Gastroesophageal sphincter (tissue), 4 donors: ENCODE results near the gene CLASP1. TPM values are rescaled to one million over a fixed set of nuclear protein-coding genes. Genes with fewer than 3 reads are reported as not detected.

Experiments used
- ATAC-seq: fragments of 150-250 bp; one replicate; pipeline ENCODE4 v1.9.1; 2016; ENCODE audit warnings: mild to moderate bottlenecking, moderate library complexity
- H3K27ac ChIP-seq, 4 donors: fragments of 200-600 bp; sonication (generic) in 3 of 4; 1 replicate in 3 of 4; 2 replicates in 1 of 4; pipeline ENCODE4 v1.5.1; 2016 to 2019
- H3K27me3 ChIP-seq: fragments of 200-600 bp; sonication (generic); one replicate; pipeline ENCODE4 v1.5.1; 2019
- H3K36me3 ChIP-seq, 2 donors: fragments of 200-600 bp; sonication (generic); one replicate each; pipeline ENCODE4 v1.5.1; 2019; ENCODE audit warnings: control low read depth in 1 of 2
- H3K4me1 ChIP-seq, 3 donors: fragments of 200-600 bp; sonication (generic); 1 replicate in 2 of 3; 2 replicates in 1 of 3; pipeline ENCODE4 v1.5.1; 2016 to 2019; ENCODE audit warnings: control low read depth in 2 of 3
- H3K4me3 ChIP-seq, 2 donors: fragments of 200-600 bp; sonication (generic); one replicate each; pipeline ENCODE4 v1.5.1; 2019; ENCODE audit warnings: mild to moderate bottlenecking in 1 of 2, moderate library complexity in 1 of 2
- H3K9me3 ChIP-seq, 3 donors: fragments of 200-600 bp; sonication (generic); one replicate each; pipeline ENCODE4 v1.5.1; 2017 to 2019; ENCODE audit warnings: control low read depth in 2 of 3
- CTCF ChIP-seq, 4 experiments: fragments of 200-600 bp in 2 of 4; fragments of 450-650 bp in 2 of 4; sonication (generic) in 1 of 4; IDR thresholded peaks; one replicate each; pipeline ENCODE4 v1.5.1; 2017 to 2019; ENCODE audit warnings: antibody characterized with exemption in 4 of 4, mild to moderate bottlenecking in 2 of 4, moderate library complexity in 2 of 4
- EP300 ChIP-seq: sonication (generic); formaldehyde crosslinking; IDR thresholded peaks from one replicate; pipeline ENCODE4 v1.6.1; 2017; ENCODE audit warnings: antibody characterized with exemption, mild to moderate bottlenecking
- POLR2A ChIP-seq, 2 donors: fragments of 450-650 bp; IDR thresholded peaks; one replicate each; pipeline ENCODE4 v1.6.1; 2017; ENCODE audit warnings: antibody characterized with exemption in 2 of 2, mild to moderate bottlenecking in 2 of 2, moderate library complexity in 1 of 2
- POLR2AphosphoS5 ChIP-seq: sonication (generic); formaldehyde crosslinking; IDR thresholded peaks from one replicate; pipeline ENCODE4 v1.6.1; 2017; ENCODE audit warnings: antibody characterized with exemption
- WGBS, 2 donors: methylation state at CpG; one replicate each; pipeline ENCODE4 v1.1.5; 2018; ENCODE audit warnings: low coverage in 1 of 2; 5-methylcytosine and 5-hydroxymethylcytosine counted together
- total RNA-seq, 4 donors: library from RNA; depleted of rRNA; stranded (reverse); fragments of >200 nt; gene quantifications; one replicate each; pipeline ENCODE4 v1.1.0, GENCODE V29; 2016

Gene CLASP1
- total RNA-seq, 4 donors from 2014 or later, result 72.0 to 108 (median 84.7) TPM

GRCh38 chr2:121454549-121455090, 194.6 kb downstream of the CLASP1 start:
- Histone ChIP-seq H3K4me1 (peaks cover 0 to 16% (median 0%) of the 10 kb centered on the region in 3 donors), H3K4me3 (no peak overlapping the region), H3K27me3 (no peaks in the 10 kb centered on the region), H3K9me3 (no peaks in the 10 kb centered on the region), H3K36me3 (peaks cover 4 to 87% of the 10 kb centered on the region in 2 donors), H3K27ac (no peak overlapping the region)
- TF ChIP-seq CTCF (IDR thresholded peaks at IDR 0.05) (no peak), EP300 (no peak), POLR2AphosphoS5 (no peak), POLR2A (IDR thresholded peaks at IDR 0.05) (no peak)
- ATAC-seq, result no peak
- 93 to 95% methylated on average over 5 to 7 of the region's 7 CpGs for WGBS, 2 donors

GRCh38 chr2:121451398-121451797, 197.9 kb downstream of the CLASP1 start:
- peaks cover 0 to 16% (median 0%) of the 10 kb centered on the region in 3 donors for H3K4me1 ChIP-seq
- no peak overlapping the region for H3K4me3 ChIP-seq
- H3K27me3 ChIP-seq, result no peaks in the 10 kb centered on the region
- no peak for ATAC-seq
- WGBS, 2 donors, result 26 to 45% methylated on average over 4 of the region's 4 CpGs
- no peaks in the 10 kb centered on the region for H3K9me3 ChIP-seq
- peaks cover 15 to 87% of the 10 kb centered on the region in 2 donors for H3K36me3 ChIP-seq
- peak overlapping the region in 1 of 4 donors; percentile 1 for H3K27ac ChIP-seq
- TF ChIP-seq POLR2AphosphoS5, result no peak

- TF ChIP-seq POLR2A (IDR thresholded peaks at IDR 0.05), result no peak
- no peak for TF ChIP-seq EP300
- TF ChIP-seq POLR2AphosphoS5, result no peak
- no peak for TF ChIP-seq CTCF (IDR thresholded peaks at IDR 0.05)
- Histone ChIP-seq H3K9me3 (no peaks in the 10 kb centered on the region), H3K27ac (no peak overlapping the region), H3K4me3 (no peak overlapping the region), H3K36me3 (peaks cover 16 to 87% of the 10 kb centered on the region in 2 donors), H3K27me3 (no peaks in the 10 kb centered on the region), H3K4me1 (peaks cover 0 to 16% (median 0%) of the 10 kb centered on the region in 3 donors)
- WGBS, 2 donors, result 68 to 83% methylated on average over 4 of the region's 4 CpGs
- ATAC-seq, result no peak
Observed at GRCh38 chr2:121450301-121450700, 199.0 kb downstream of the CLASP1 start.

- no peaks in the 10 kb centered on the region for H3K27me3 ChIP-seq
- H3K36me3 ChIP-seq, result peaks cover 26 to 90% of the 10 kb centered on the region in 2 donors
- no peak for ATAC-seq
- WGBS, 2 donors, result 65 to 87% methylated on average over 2 to 6 of the region's 8 CpGs
- peaks cover 0 to 10% (median 0%) of the 10 kb centered on the region in 3 donors for H3K4me1 ChIP-seq
- H3K4me3 ChIP-seq, result no peak overlapping the region
- no peak overlapping the region for H3K27ac ChIP-seq
- TF ChIP-seq EP300 (no peak), POLR2AphosphoS5 (no peak), POLR2A (IDR thresholded peaks at IDR 0.05) (no peak), CTCF (IDR thresholded peaks at IDR 0.05) (no peak)
- H3K9me3 ChIP-seq, result no peaks in the 10 kb centered on the region
Observed at GRCh38 chr2:121446647-121447241, 202.5 kb downstream of the CLASP1 start.

- 78 to 100% methylated on average over 3 of the region's 3 CpGs for whole genome bisulfite sequencing, 2 donors
- Histone ChIP-seq H3K4me3 (no peak overlapping the region), H3K27ac (no peak overlapping the region), H3K4me1 (no peaks in the 10 kb centered on the region), H3K9me3 (no peaks in the 10 kb centered on the region), H3K27me3 (no peaks in the 10 kb centered on the region), H3K36me3 (peaks cover 14 to 77% of the 10 kb centered on the region in 2 donors)
- TF ChIP-seq EP300 (no peak), POLR2AphosphoS5 (no peak), CTCF (IDR thresholded peaks at IDR 0.05) (no peak), POLR2A (IDR thresholded peaks at IDR 0.05) (no peak)
- no peak for ATAC-seq
Observed at GRCh38 chr2:121442889-121443288, 206.4 kb downstream of the CLASP1 start.
